H4 (cell line): ENCODE measurements around the gene NLGN3. TPM values are rescaled to one million over a fixed set of nuclear protein-coding genes. Genes with fewer than 3 reads are reported as not detected.

Experiments used
- DNase-seq: peaks from one replicate; pipeline ENCODE4 v3.0.0-alpha.2; 2015; ENCODE audit warnings: low spot score
- total RNA-seq: library from RNA; depleted of rRNA; stranded (reverse); fragments of >200 nt; shearing (Covaris generic); gene quantifications from 2 replicates; pipeline ENCODE4 v1.2.3, GENCODE V29; 2014

The NLGN3 gene
- total RNA-seq, 1 experiment from 2014 or later, result 0.25 TPM

DNA sequence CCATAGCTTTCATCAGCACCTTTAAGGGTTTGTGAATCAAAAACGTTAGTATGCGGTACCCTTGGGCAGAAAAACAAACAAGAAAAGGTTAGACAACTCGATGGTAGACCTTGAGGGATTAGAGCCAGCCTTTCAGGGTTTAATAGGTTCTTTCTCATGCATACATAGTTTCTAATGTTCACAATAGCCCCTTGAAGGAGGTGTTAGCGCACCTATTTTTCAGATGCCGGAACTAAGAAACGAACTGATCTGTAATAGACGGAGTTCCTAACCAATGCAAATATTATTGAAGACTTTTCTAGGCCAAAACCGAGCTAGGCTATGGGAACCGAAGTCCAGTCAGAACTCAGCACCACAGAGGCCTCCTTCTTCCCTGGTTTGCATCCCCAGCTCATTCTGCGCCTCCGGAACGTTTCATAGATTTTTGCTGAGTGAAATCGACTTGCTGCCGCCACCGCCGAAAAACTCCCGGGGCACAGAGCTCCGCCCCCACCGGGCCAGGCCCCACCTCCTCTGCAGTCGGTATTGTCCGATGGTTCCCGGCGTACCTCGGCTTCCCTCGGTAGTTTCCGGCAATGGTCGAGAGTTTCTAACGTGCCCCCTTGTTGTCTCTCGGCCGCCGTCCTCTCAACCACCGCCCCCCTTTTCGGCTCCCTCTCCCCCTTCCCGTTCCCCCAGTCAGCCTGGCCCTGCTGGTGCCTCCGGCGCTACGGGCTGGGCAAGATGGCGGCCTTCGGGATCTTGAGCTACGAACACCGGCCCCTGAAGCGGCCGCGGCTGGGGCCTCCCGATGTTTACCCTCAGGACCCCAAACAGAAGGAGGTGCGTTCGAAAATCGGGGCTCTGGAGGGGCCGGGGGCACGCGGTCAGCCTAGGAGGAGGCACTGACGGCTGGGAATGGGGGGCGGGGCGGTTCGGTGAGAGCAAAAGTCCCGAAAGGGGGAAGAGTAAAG lies 26.3 kb upstream of the NLGN3 start, which contains the start of gene MED12:
MED12 (plus strand) TSS at position 565 of the 953 bp plus-strand sequence; CDS start at position 724, 159 bp downstream.
- DNase-seq, result peak; percentile 71

DNA sequence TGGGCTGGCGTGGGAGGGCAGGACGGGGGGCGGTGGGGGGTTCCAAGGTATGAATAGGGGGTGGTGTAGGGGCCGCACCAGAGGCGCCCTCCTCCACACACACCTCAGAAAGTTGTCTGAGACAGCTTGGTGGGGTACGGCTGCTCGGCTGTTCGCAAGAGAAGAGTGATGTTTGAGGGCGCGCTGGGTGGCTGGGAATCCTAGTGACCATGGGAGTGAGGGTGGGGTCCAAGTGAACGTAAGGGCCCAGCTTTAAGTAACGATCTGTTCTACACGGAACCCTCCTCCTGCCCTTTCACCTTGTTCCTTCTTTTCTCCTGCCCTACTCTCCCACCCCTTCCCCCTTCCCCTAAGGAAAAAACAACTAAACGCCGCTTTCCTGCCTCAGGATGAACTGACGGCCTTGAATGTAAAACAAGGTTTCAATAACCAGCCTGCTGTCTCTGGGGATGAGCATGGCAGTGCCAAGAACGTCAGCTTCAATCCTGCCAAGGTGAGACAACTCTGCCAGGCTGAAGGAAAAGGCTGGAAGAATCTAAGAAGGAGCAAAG lies 25.6 kb upstream of the NLGN3 start:
- DNase-seq, result no peak

GRCh38 chrX:71128166-71128833 lies 16.3 kb upstream of the NLGN3 start:
- no peak for DNase-seq

- DNase-seq, result peak; percentile 29
Measured at GRCh38 chrX:71128915-71129765, 15.5 kb upstream of the NLGN3 start.

GRCh38 chrX:71131510-71131909 lies 13.1 kb upstream of the NLGN3 start:
- no peak for DNase-seq

GRCh38 chrX:71140440-71140839 lies 4.2 kb upstream of the NLGN3 start:
- no peak for DNase-seq

DNA sequence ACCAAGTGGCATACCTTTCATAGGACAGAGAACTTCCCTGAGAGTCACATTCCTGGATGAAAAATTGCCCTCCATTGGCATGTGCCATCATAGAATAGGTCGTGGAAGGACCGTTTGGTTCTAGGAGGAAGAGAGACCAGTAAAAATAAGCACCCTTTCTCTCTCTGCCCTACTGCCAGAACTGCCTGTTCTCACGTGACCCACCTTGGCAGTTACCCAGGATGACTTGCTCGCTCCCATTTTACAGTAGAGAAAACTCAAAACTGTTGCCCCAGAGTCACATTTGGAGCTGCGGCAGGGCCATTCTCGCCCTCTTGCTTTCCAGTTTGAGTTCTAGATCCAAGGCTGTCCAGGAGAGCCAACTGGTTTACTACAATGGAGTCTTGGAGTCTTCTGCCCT lies 1.1 kb upstream of the NLGN3 start:
- DNase-seq, result no peak

- no peak for DNase-seq
Measured at GRCh38 chrX:71147496-71148277, 3.0 kb downstream of the NLGN3 start.

- DNase-seq, result no peak
Measured at GRCh38 chrX:71148278-71148663, 3.6 kb downstream of the NLGN3 start.

DNA sequence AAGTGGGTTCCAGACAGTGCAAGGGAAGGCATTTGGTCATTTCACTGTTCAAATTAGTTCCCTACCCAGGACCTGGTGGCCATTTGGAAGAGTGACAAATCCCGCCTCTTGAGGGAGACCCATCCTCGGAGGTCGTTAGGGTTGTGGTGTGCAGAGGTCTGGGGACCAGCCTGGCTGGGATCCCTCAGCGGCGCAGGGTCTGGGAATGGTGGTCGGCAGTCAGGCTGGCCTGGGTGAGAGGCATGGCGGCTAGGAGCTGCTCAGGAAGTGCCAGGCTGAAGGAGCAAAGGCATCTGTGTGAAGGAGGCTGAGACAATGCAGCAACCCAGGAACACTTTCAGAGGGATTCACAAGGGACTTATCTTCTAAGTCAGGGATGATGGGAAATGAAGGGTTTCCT lies 6.7 kb downstream of the NLGN3 start:
- no peak for DNase-seq

DNA sequence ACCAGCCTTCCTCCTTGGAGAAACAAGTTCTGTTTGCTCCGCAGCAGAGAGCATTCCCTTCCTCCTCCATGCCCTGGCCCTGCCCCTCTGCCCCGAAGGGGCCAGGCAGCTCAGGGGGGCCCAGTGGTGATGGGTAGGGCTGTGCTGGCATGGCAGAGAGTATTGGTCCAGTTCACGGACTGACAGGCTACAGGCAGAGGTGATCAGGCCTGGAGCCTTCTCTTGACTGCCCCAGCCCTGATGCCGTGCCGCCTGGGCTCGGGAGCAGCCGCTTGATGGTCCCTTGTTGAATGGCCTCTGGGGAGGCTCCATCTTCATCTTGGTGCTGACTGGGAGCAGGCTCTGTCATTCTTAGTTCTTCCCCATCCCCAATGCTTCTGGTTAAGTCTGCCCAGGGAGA lies 9.6 kb downstream of the NLGN3 start:
- DNase-seq, result no peak

DNA sequence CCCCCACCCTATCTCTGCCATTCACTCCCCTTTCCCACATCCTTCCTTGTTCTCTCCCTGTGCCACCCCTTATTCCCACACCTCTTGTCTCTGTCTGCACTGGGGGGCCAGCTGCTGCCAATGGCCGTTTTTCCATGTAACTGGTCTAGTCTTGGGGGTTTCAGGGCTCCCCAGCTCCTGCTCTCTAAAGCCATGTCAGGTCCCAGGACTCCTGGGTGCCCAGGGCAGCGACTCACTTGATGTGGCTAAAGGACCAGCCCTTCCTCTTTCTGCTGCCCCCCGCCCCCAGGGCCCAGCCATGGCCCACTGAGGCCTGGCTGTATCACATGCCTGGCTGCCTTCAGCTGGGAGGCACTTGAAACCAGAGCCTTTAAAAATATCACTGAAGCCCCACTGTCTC lies 10.0 kb downstream of the NLGN3 start:
- DNase-seq, result no peak

GRCh38 chrX:71158603-71159002 lies 14.0 kb downstream of the NLGN3 start:
- no peak for DNase-seq

GRCh38 chrX:71159335-71159734 lies 14.7 kb downstream of the NLGN3 start:
- no peak for DNase-seq

DNA sequence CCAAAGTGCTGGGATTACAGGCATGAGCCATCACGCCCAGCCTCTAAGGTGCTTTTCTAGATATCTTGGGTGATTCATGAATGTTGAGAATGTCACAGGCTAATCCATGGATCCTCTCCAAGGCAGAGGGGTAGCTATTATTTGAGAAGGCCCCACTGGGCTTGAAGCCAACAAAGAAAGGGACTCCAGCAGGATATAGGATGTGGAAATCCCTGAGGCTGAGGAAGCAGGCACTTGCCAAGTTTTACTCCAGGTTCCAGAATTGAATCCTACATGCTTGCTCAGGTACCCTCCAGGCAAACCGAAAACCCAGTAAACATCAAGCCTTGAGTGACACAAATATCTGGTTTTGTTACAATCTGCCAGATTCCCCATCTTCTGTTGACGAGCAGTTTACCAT lies 15.8 kb downstream of the NLGN3 start:
- DNase-seq, result no peak

DNA sequence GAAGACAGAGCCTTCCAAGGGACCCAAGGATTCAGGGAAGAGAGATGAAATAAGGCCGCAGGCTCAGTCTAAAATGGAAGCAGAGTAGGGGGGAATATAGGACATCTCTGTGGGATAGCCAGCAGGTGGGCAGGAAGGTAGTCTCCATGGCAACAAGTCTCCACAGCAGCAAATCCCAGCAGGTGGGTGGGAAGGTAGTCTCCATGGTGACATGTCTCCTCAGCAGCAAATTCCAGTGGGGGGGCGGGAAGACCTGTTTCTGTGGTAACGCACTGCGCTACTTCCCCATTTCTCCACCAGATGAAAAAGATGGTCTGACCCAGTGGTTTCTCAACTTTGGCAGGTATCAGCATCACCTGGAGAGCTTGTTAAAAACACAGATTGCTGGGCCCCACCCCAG lies 18.3 kb downstream of the NLGN3 start:
- DNase-seq, result no peak

DNA sequence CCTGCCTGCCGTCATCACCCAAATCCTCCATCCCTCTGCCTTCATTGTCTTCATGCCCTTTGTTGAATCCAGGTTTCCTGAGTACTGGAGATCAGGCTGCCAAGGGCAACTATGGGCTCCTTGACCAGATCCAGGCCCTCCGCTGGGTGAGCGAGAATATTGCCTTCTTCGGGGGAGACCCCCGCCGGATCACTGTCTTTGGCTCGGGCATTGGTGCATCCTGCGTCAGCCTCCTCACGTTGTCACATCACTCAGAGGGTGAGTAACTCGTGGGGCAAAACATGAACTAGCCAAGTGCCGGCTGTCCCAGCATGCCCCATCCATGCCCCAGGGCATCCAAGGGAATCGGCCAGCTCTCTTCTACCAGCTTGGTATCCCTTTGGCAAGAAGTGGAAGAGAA lies 19.4 kb downstream of the NLGN3 start:
- DNase-seq, result no peak

- DNase-seq, result no peak
Measured at GRCh38 chrX:71166461-71166860, 21.8 kb downstream of the NLGN3 start.

- no peak for DNase-seq
Measured at GRCh38 chrX:71167031-71167781, 22.6 kb downstream of the NLGN3 start.

DNA sequence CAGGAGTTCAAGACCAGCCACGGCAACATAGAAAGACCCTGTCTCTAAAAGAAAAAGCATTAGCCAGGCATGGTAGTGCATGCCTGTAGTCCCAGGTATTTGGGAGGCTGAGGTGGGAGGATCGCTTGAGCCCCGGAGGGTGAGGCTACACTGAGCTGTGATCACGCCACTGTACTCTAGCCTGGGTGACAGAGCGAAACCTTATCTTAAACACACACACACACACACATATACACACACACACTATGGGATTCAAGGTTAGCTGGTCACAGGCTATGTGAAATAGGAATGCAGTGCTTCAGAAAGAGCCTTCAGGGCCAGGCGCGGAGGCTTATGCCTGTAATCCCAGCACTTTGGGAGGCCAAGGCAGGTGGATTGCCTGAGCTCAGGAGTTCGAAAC lies 23.5 kb downstream of the NLGN3 start:
- DNase-seq, result no peak
